Measurements from ENCODE around the gene RAPGEF1.

- TF ChIP-seq CTCF (IDR thresholded peaks at IDR 0.05; ENCODE audit: insufficient read depth, low read length, poor library complexity, severe bottlenecking) (no peak), EZH2phosphoT487 (conservative IDR thresholded peaks at IDR 0.05; ENCODE audit: low read length) (no peak)
These were observed 120.2 kb downstream of the RAPGEF1 start for GRCh38 chr9:131619680-131620079.

Measured in SU-DHL-6 (cell line).